Measurements from ENCODE around the gene ESRP2.

ESRP2 gene

GRCh38 chr16:68227183-68227793 is 8.6 kb downstream of the ESRP2 start:
- no peaks in the 10 kb centered on the region for H3K9me3 ChIP-seq (ENCODE audit: control insufficient read depth, insufficient read depth, low read length)
- H3K4me1 ChIP-seq (ENCODE audit: control insufficient read depth, insufficient read depth, low read length) = no peaks in the 10 kb centered on the region
- H3K36me3 ChIP-seq (ENCODE audit: control insufficient read depth, insufficient read depth, low read length) = peaks cover 25% of the 10 kb centered on the region
- H3K4me3 ChIP-seq (ENCODE audit: low read depth, low read length) = no peak overlapping the region
- H3K27me3 ChIP-seq (ENCODE audit: control insufficient read depth, insufficient read depth, low read length) = no peaks in the 10 kb centered on the region
- H3K9ac ChIP-seq (ENCODE audit: low read depth, low read length) = no peak overlapping the region

GRCh38 chr16:68226116-68226515 is 9.8 kb downstream of the ESRP2 start:
- no peak overlapping the region for H3K4me3 ChIP-seq (ENCODE audit: low read depth, low read length)
- H3K9ac ChIP-seq (ENCODE audit: low read depth, low read length) = no peak overlapping the region
- no peaks in the 10 kb centered on the region for H3K27me3 ChIP-seq (ENCODE audit: control insufficient read depth, insufficient read depth, low read length)
- no peaks in the 10 kb centered on the region for H3K9me3 ChIP-seq (ENCODE audit: control insufficient read depth, insufficient read depth, low read length)
- peaks cover 3% of the 10 kb centered on the region for H3K4me1 ChIP-seq (ENCODE audit: control insufficient read depth, insufficient read depth, low read length)
- peaks cover 13% of the 10 kb centered on the region for H3K36me3 ChIP-seq (ENCODE audit: control insufficient read depth, insufficient read depth, low read length)

- H3K36me3 ChIP-seq (ENCODE audit: control insufficient read depth, insufficient read depth, low read length) = no peaks in the 10 kb centered on the region
- no peak overlapping the region for H3K9ac ChIP-seq (ENCODE audit: low read depth, low read length)
- H3K4me3 ChIP-seq (ENCODE audit: low read depth, low read length) = no peak overlapping the region
- peaks cover 3% of the 10 kb centered on the region for H3K4me1 ChIP-seq (ENCODE audit: control insufficient read depth, insufficient read depth, low read length)
- H3K27me3 ChIP-seq (ENCODE audit: control insufficient read depth, insufficient read depth, low read length) = no peaks in the 10 kb centered on the region
- H3K9me3 ChIP-seq (ENCODE audit: control insufficient read depth, insufficient read depth, low read length) = no peaks in the 10 kb centered on the region
Observed at GRCh38 chr16:68223072-68223471, 12.9 kb downstream of the ESRP2 start.

GRCh38 chr16:68219725-68220351 is 16.1 kb downstream of the ESRP2 start:
- no peak overlapping the region for H3K4me3 ChIP-seq (ENCODE audit: low read depth, low read length)
- no peaks in the 10 kb centered on the region for H3K36me3 ChIP-seq (ENCODE audit: control insufficient read depth, insufficient read depth, low read length)
- H3K27me3 ChIP-seq (ENCODE audit: control insufficient read depth, insufficient read depth, low read length) = no peaks in the 10 kb centered on the region
- H3K9ac ChIP-seq (ENCODE audit: low read depth, low read length) = no peak overlapping the region
- no peaks in the 10 kb centered on the region for H3K9me3 ChIP-seq (ENCODE audit: control insufficient read depth, insufficient read depth, low read length)
- peaks cover 3% of the 10 kb centered on the region for H3K4me1 ChIP-seq (ENCODE audit: control insufficient read depth, insufficient read depth, low read length)

- H3K4me1 ChIP-seq (ENCODE audit: control insufficient read depth, insufficient read depth, low read length) = peaks cover 3% of the 10 kb centered on the region
- no peaks in the 10 kb centered on the region for H3K27me3 ChIP-seq (ENCODE audit: control insufficient read depth, insufficient read depth, low read length)
- no peak overlapping the region for H3K4me3 ChIP-seq (ENCODE audit: low read depth, low read length)
- no peaks in the 10 kb centered on the region for H3K36me3 ChIP-seq (ENCODE audit: control insufficient read depth, insufficient read depth, low read length)
- no peak overlapping the region for H3K9ac ChIP-seq (ENCODE audit: low read depth, low read length)
- H3K9me3 ChIP-seq (ENCODE audit: control insufficient read depth, insufficient read depth, low read length) = no peaks in the 10 kb centered on the region
Observed at GRCh38 chr16:68217506-68217905, 18.4 kb downstream of the ESRP2 start.

- H3K36me3 ChIP-seq (ENCODE audit: control insufficient read depth, insufficient read depth, low read length) = no peaks in the 10 kb centered on the region
- peaks cover 1% of the 10 kb centered on the region for H3K4me1 ChIP-seq (ENCODE audit: control insufficient read depth, insufficient read depth, low read length)
- H3K9me3 ChIP-seq (ENCODE audit: control insufficient read depth, insufficient read depth, low read length) = no peaks in the 10 kb centered on the region
- no peak overlapping the region for H3K9ac ChIP-seq (ENCODE audit: low read depth, low read length)
- no peaks in the 10 kb centered on the region for H3K27me3 ChIP-seq (ENCODE audit: control insufficient read depth, insufficient read depth, low read length)
- H3K4me3 ChIP-seq (ENCODE audit: low read depth, low read length) = no peak overlapping the region
Observed at GRCh38 chr16:68216240-68216639, 19.7 kb downstream of the ESRP2 start.

- H3K4me1 ChIP-seq (ENCODE audit: control insufficient read depth, insufficient read depth, low read length) = no peaks in the 10 kb centered on the region
- H3K9ac ChIP-seq (ENCODE audit: low read depth, low read length) = no peak overlapping the region
- H3K9me3 ChIP-seq (ENCODE audit: control insufficient read depth, insufficient read depth, low read length) = no peaks in the 10 kb centered on the region
- no peak overlapping the region for H3K4me3 ChIP-seq (ENCODE audit: low read depth, low read length)
- no peaks in the 10 kb centered on the region for H3K36me3 ChIP-seq (ENCODE audit: control insufficient read depth, insufficient read depth, low read length)
- no peaks in the 10 kb centered on the region for H3K27me3 ChIP-seq (ENCODE audit: control insufficient read depth, insufficient read depth, low read length)
Observed at GRCh38 chr16:68215302-68215701, 20.6 kb downstream of the ESRP2 start.

GRCh38 chr16:68214726-68215125 is 21.2 kb downstream of the ESRP2 start:
- H3K9me3 ChIP-seq (ENCODE audit: control insufficient read depth, insufficient read depth, low read length) = no peaks in the 10 kb centered on the region
- H3K4me3 ChIP-seq (ENCODE audit: low read depth, low read length) = no peak overlapping the region
- H3K9ac ChIP-seq (ENCODE audit: low read depth, low read length) = no peak overlapping the region
- H3K4me1 ChIP-seq (ENCODE audit: control insufficient read depth, insufficient read depth, low read length) = no peaks in the 10 kb centered on the region
- H3K36me3 ChIP-seq (ENCODE audit: control insufficient read depth, insufficient read depth, low read length) = no peaks in the 10 kb centered on the region
- no peaks in the 10 kb centered on the region for H3K27me3 ChIP-seq (ENCODE audit: control insufficient read depth, insufficient read depth, low read length)

- H3K36me3 ChIP-seq (ENCODE audit: control insufficient read depth, insufficient read depth, low read length) = no peaks in the 10 kb centered on the region
- H3K4me3 ChIP-seq (ENCODE audit: low read depth, low read length) = no peak overlapping the region
- H3K9ac ChIP-seq (ENCODE audit: low read depth, low read length) = no peak overlapping the region
- H3K9me3 ChIP-seq (ENCODE audit: control insufficient read depth, insufficient read depth, low read length) = no peaks in the 10 kb centered on the region
- no peaks in the 10 kb centered on the region for H3K4me1 ChIP-seq (ENCODE audit: control insufficient read depth, insufficient read depth, low read length)
- H3K27me3 ChIP-seq (ENCODE audit: control insufficient read depth, insufficient read depth, low read length) = no peaks in the 10 kb centered on the region
Observed at GRCh38 chr16:68206245-68206644, 29.7 kb downstream of the ESRP2 start.

GRCh38 chr16:68202091-68202519 is 33.8 kb downstream of the ESRP2 start:
- H3K27me3 ChIP-seq (ENCODE audit: control insufficient read depth, insufficient read depth, low read length) = no peaks in the 10 kb centered on the region
- H3K9ac ChIP-seq (ENCODE audit: low read depth, low read length) = no peak overlapping the region
- H3K4me3 ChIP-seq (ENCODE audit: low read depth, low read length) = no peak overlapping the region
- H3K36me3 ChIP-seq (ENCODE audit: control insufficient read depth, insufficient read depth, low read length) = no peaks in the 10 kb centered on the region
- no peaks in the 10 kb centered on the region for H3K9me3 ChIP-seq (ENCODE audit: control insufficient read depth, insufficient read depth, low read length)
- no peaks in the 10 kb centered on the region for H3K4me1 ChIP-seq (ENCODE audit: control insufficient read depth, insufficient read depth, low read length)

GRCh38 chr16:68200088-68200783 is 35.7 kb downstream of the ESRP2 start:
- Histone ChIP-seq H3K4me1 (ENCODE audit: control insufficient read depth, insufficient read depth, low read length) (no peaks in the 10 kb centered on the region), H3K9me3 (ENCODE audit: control insufficient read depth, insufficient read depth, low read length) (no peaks in the 10 kb centered on the region), H3K36me3 (ENCODE audit: control insufficient read depth, insufficient read depth, low read length) (no peaks in the 10 kb centered on the region), H3K27me3 (ENCODE audit: control insufficient read depth, insufficient read depth, low read length) (no peaks in the 10 kb centered on the region), H3K9ac (ENCODE audit: low read depth, low read length) (no peak overlapping the region), H3K4me3 (ENCODE audit: low read depth, low read length) (no peak overlapping the region)

- no peaks in the 10 kb centered on the region for H3K36me3 ChIP-seq (ENCODE audit: control insufficient read depth, insufficient read depth, low read length)
- no peak overlapping the region for H3K9ac ChIP-seq (ENCODE audit: low read depth, low read length)
Observed at GRCh38 chr16:68197250-68197649, 38.7 kb downstream of the ESRP2 start.

More at GRCh38 chr16:68197250-68197649, 38.7 kb downstream of the ESRP2 start:
- H3K4me1 ChIP-seq (ENCODE audit: control insufficient read depth, insufficient read depth, low read length) = no peaks in the 10 kb centered on the region
- H3K4me3 ChIP-seq (ENCODE audit: low read depth, low read length) = no peak overlapping the region
- no peaks in the 10 kb centered on the region for H3K9me3 ChIP-seq (ENCODE audit: control insufficient read depth, insufficient read depth, low read length)
- no peaks in the 10 kb centered on the region for H3K27me3 ChIP-seq (ENCODE audit: control insufficient read depth, insufficient read depth, low read length)

Data from iPS-15b (cell line).